IPS-11a (cell line): ENCODE measurements around the gene HBM.
"Not testable (repeated sequence)": the region's sequence is repeated elsewhere in the genome, so short reads cannot be mapped to it uniquely, and the experiment has no call there.

Experiments used
- H3K4me3 ChIP-seq: one replicate; pipeline ENCODE4 v1.5.1; 2013; ENCODE audit warnings: low read depth, low read length, control low read depth

The HBM gene

DNA sequence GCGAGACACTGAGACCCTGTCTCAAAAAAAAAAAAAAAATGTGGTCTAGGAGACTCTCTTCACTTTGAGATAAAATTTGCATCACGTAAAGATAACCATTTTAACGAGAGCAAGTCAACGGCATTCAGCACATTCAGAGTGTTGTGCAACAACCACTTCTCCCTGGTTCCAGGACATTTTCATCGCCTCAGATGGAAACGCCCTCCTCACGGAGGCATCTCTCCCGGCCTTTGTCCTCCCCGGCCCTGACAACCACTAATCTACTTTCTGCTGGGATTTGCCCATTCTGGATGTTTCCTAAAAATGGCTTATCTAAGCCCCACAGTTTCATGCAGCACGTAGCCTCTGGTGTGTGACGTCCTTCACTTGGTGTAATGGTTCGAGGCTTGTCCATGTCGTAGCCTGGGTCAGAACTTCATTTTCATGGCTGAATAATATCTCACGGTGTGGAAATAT is 21.0 kb upstream of the HBM start:
- no peak overlapping the region for H3K4me3 ChIP-seq

DNA sequence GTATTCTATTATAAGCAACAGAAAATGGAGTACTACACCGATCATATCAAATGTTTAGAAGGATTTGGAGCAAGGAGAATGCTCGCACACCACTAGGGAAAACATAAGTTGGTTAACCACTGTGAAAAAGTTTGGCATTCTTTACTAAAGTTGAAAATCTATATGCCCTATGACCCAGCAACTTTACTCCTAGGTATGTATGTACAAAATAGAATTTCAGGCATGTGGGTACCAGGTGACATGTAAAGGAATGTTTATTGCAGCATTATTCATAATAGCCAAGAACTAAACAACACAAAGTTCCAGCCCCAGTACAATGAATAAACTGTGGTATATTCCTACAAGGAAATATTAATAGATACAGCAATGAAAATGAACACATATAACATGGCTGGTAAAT is 19.1 kb upstream of the HBM start:
- no peak overlapping the region for H3K4me3 ChIP-seq

DNA sequence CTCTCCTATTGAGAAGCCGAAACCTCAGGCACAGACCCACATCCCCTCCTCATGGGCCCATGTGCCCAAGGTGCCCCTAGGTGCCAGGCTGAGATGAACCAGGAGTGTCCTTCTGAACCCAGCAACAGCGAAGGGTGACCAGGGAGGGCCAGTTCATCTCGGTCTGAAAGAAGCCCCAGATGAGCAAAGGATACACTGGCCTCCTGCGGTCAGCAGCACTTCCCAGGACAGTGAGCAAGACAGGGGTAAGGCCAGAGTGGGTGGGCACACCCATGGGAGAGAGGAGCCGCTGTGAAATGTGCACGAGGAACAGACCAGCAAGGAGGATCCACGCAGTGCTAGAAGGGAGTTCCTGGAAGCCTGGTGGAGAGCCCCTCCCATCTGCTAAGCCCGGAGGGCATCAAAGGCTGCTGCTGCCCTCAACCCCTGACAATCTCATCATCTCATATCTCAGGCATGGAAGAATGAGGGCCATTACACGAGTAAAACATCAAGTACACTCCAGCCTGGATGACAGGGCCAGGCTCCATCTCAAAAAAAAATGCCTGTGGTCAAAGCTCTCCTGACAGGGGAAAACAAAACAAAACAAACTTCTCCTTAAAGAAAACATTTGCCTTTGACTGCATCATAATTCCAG is 16.6 kb upstream of the HBM start:
- no peak overlapping the region for H3K4me3 ChIP-seq

DNA sequence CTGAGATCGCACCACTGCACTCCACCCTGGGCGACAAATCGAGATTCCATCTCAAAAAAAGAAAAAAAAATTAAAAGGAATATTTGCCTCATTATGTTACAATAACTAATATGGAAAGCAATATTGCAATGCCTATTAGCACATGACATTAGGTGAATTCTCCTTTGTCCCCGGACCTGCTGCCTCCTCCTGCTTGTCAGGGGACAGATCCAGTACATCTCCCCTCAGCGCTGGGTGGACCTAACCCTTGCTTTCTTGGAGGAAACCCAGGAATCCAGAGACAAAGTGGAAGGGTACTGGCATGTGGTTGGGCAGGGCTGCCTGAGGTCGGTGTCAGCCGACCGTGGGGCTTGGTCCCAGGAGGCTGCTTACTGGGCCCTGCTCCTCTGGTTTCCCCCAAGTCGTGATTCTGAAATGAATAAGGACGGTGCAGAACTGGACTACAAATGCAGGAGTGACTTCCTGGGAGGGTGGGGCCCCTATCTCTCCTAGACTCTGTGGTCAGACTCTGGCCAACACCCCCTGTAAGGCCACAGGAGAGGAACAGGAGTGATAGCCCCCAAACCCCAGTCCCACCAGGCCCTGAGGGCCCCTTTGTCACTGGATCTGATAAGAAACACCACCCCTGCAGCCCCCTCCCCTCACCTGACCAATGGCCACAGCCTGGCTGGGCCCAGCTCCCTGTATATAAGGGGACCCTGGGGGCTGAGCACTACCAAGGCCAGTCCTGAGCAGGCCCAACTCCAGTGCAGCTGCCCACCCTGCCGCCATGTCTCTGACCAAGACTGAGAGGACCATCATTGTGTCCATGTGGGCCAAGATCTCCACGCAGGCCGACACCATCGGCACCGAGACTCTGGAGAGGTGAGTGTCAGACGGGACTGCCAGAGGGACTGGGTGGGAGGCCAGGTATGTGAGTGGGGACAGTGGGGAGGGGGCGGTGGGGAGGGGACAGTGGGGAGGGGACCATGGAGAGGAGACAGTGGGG is 13.3 kb upstream of the HBM start, which contains the start of gene HBZ:
TSS of gene HBZ (plus strand) at position 504 of the 988 bp plus-strand sequence. CDS start at position 770, 266 bp downstream.
- no peak within 1 kb of the TSS for H3K4me3 ChIP-seq

DNA sequence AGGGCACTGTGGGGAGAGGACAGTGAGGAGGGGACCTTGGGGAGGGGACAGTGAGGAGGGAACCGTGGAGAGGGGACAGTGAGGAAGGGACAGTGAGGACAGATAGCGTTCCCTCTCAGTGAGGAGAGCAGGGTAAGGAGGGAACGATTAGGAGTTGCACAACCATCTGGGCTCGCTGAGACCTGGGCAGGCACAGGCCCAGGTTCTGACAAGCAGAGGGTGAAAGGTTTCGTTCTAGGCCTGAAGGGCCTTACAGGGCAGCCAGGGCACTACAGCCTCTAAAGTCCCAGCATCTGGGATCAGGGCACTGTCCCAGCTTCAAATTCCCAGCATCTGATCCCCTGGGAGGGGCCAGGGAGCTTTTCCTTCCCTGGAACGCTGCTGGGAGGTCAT is 12.7 kb upstream of the HBM start:
- not testable (repeated sequence) for H3K4me3 ChIP-seq

DNA sequence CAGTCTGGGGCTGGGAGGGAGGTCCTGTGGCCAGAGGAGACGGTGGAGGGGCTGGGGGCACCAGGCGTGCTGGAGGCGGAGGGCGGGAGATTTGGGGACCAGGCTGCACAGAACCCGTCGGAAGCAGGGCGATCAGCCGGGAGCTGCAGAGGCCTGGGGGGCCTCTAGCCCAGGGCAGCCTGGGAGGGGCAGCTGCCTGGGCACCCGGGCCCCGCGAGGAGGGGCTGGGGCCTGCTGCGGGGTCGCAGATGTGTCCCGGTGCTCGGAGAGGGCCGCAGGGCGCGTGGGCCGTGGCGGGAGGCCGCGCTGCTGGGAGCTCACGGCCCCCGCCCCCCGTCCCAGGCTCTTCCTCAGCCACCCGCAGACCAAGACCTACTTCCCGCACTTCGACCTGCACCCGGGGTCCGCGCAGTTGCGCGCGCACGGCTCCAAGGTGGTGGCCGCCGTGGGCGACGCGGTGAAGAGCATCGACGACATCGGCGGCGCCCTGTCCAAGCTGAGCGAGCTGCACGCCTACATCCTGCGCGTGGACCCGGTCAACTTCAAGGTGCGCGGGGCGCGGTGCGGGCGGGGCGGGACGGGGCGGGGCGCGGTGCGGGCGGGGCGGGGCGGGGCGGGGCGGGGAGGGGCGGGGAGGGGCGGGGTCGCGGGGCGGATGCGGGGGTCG is 12.1 kb upstream of the HBM start:
- not testable (repeated sequence) for H3K4me3 ChIP-seq

DNA sequence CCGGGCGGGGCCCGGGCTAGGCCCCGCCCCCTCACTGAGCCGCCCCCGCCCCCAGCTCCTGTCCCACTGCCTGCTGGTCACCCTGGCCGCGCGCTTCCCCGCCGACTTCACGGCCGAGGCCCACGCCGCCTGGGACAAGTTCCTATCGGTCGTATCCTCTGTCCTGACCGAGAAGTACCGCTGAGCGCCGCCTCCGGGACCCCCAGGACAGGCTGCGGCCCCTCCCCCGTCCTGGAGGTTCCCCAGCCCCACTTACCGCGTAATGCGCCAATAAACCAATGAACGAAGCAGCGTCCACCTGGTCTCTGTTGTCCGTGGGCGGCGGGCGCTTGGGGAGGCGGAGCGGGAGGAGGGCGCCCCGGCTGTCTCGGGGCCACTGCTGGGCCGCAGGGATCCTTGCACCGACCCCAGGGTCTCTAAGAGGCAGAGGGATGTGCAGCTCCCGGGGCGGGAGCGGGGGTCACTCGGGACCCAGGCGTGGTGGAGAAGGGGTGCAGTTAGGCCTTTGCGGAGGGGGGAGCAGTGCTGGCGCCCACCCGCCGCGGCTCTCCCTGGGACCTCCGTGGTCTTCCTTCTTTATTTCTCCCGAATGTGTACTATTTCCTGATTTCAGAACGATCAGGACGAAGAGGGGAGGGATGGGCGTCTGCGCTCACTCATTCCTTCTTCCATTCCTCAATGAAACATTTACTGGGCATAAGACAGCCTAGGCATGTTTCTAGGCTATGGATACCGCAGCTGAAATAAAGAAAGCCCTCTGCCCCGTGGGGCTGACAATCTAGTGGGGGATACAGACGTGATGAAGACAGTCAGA is 11.4 kb upstream of the HBM start:
- peak overlapping the region; percentile 47 for H3K4me3 ChIP-seq

DNA sequence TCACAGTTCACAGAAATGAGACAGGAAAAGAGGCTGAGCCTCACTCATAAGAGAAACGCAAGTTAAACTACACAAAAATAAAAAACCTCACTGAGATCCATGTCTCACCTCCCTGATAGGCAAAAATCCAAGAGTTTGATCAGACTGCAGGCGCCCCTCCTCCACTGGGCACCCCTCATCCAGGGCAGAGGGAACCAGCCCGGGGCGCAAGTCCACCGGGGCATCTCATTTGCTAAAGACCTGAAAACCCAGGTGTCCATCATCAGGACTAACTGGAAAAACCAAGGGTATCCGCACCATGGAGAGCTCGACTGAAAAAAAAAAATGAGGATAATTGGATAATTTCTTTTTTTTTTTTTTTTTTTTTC is 10.8 kb upstream of the HBM start:
- H3K4me3 ChIP-seq = no peak overlapping the region

DNA sequence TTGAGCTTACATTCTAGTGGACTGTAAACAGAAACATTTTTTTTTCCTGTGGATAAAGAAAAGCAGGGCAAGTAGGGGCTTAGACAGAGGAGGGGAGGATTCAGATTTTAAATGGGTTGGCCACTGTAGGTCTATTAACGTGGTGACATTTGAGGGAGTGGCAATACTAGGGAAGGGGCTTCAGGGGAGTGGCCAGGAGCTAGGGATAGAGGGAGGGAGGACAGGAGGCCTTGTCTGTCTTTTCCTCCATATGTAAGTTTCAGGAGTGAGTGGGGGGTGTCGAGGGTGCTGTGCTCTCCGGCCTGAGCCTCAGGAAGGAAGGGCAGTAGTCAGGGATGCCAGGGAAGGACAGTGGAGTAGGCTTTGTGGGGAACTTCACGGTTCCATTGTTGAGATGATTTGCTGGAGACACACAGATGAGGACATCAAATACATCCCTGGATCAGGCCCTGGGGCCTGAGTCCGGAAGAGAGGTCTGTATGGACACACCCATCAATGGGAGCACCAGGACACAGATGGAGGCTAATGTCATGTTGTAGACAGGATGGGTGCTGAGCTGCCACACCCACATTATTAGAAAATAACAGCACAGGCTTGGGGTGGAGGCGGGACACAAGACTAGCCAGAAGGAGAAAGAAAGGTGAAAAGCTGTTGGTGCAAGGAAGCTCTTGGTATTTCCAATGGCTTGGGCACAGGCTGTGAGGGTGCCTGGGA is 6.5 kb upstream of the HBM start:
- no peak overlapping the region for H3K4me3 ChIP-seq

DNA sequence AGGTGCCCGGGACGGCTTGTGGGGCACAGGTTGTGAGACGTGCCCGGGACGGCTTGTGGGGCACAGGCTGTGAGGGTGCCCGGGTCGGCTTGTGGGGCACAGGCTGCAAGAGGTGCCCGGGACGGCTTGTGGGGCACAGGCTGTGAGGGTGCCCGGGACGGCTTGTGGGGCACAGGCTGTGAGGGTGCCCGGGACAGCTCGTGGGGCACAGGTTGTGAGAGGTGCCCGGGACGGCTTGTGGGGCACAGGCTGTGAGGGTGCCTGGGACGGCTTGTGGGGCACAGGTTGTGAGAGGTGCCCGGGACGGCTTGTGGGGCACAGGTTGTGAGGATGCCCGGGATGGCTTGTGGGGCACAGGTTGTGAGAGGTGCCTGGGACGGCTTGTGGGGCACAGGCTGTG is 5.5 kb upstream of the HBM start:
- not testable (repeated sequence) for H3K4me3 ChIP-seq

DNA sequence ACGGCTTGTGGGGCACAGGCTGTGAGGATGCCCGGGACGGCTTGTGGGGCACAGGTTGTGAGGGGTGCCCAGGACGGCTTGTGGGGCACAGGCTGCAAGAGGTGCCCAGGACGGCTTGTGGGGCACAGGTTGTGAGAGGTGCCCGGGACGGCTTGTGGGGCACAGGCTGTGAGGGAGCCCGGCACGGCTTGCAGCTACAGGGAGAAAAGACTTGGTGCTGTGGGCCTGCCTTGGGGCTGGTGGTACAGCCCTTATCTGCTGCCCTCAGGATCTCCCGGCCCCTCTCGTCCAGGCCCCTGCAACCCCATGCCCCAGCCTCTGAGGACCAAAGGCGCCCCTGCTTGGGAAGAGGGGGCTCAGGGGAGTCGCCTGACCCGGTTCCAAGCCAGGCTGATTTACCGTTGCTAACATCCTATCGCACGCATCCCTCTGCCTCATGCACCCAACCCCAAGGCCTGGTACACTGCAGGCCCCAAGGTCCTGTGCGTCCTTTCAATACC is 5.0 kb upstream of the HBM start:
- no peak overlapping the region for H3K4me3 ChIP-seq

DNA sequence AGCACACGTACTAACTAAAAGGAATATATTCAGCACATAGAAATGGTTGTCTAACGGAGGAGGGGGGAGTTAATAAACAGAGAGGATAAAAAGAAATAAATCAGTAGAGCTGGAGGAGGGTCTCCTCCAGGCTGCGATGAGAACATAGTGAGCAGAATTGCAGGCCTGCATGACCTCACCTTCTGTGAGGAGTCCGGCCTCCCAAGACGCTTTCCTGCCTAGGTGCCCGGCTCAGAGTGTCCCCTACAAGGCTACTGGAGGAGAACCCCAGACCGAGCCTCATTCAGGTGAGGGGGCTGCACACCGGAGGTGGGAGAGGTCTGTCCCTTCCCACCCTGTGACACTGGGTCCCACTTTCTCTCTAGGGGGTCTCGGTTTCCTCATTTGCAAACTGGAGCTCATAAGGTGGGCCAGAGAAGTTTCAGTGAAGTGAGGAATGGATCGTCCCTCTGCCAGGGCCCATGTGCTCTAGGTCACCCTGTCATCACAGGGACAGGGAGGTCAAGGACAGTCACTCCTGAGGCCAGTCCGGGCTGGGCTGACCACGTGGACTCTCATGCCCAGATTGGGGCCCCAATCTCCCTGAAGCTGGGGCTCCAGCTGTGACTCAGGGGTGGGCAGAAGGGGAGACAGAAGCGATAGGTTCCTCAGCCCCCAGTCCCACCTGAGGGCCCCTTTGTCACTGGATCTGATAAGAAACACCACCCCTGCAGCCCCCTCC is 3.3 kb upstream of the HBM start:
- H3K4me3 ChIP-seq = no peak overlapping the region

DNA sequence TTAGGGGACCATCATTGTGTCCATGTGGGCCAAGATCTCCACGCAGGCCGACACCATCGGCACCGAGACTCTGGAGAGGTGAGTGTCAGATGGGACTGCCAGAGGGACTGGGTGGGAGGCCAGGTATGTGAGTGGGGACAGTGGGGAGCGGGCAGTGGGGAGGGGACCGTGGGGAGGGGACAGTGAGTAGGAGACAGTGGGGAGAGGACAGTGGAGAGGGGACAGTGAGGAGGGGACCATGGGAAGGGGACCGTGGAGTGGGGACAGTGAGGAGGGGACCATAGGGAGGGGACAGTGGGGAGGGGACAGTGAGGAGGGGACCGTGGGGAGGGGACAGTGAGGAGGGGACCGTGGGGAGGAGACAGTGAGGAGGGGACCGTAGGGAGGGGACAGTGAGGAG is 2.6 kb upstream of the HBM start:
- H3K4me3 ChIP-seq = not testable (repeated sequence)

DNA sequence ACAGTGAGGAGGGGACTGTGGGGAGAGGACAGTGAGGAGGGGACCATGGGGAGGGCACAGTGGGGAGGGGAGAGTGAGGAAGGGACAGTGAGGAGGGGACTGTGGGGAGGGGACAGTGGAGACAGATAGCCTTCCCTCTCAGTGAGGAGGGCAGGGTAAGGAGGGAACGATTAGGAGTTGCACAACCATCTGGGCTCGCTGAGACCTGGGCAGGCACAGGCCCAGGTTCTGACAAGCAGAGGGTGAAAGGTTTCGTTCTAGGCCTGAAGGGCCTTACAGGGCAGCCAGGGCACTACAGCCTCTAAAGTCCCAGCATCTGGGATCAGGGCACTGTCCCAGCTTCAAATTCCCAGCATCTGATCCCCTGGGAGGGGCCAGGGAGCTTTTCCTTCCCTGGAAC is 2.1 kb upstream of the HBM start:
- H3K4me3 ChIP-seq = not testable (repeated sequence)

DNA sequence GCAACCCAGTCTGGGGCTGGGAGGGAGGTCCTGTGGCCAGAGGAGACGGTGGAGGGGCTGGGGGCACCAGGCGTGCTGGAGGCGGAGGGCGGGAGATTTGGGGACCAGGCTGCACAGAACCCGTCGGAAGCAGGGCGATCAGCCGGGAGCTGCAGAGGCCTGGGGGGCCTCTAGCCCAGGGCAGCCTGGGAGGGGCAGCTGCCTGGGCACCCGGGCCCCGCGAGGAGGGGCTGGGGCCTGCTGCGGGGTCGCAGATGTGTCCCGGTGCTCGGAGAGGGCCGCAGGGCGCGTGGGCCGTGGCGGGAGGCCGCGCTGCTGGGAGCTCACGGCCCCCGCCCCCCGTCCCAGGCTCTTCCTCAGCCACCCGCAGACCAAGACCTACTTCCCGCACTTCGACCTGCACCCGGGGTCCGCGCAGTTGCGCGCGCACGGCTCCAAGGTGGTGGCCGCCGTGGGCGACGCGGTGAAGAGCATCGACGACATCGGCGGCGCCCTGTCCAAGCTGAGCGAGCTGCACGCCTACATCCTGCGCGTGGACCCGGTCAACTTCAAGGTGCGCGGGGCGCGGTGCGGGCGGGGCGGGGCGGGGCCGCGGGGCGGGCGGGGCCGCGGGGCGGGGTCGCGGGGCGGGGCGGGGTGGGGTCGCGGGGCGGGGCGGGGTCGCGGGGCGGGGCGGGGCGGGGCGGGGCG is 1.5 kb upstream of the HBM start:
- H3K4me3 ChIP-seq = not testable (repeated sequence)

DNA sequence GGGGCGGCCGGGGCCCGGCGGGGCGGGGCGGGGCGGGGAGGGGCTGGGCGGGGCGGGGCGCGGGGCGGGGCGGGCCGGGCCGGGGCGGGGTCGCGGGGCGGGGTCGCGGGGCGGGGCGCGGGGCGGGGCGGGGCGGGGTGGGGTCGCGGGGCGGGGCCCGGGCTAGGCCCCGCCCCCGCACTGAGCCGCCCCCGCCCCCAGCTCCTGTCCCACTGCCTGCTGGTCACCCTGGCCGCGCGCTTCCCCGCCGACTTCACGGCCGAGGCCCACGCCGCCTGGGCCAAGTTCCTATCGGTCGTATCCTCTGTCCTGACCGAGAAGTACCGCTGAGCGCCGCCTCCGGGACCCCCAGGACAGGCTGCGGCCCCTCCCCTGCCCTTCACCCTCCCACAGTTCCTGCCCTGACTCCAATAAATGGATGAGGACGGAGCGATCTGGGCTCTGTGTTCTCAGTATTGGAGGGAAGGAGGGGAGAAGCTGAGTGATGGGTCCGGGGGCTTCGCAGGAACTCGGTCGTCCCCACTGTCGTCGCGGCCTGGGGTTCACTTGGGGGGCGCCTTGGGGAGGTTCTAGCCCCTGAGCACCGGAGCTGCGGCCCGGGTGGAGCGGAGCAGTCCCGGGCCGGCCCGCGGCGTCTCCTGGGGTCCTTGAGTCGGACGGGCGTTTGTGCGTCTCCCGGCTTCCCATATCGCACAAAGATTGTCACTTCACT is 795 bp upstream of the HBM start:
- H3K4me3 ChIP-seq = peak overlapping the region; percentile 0

DNA sequence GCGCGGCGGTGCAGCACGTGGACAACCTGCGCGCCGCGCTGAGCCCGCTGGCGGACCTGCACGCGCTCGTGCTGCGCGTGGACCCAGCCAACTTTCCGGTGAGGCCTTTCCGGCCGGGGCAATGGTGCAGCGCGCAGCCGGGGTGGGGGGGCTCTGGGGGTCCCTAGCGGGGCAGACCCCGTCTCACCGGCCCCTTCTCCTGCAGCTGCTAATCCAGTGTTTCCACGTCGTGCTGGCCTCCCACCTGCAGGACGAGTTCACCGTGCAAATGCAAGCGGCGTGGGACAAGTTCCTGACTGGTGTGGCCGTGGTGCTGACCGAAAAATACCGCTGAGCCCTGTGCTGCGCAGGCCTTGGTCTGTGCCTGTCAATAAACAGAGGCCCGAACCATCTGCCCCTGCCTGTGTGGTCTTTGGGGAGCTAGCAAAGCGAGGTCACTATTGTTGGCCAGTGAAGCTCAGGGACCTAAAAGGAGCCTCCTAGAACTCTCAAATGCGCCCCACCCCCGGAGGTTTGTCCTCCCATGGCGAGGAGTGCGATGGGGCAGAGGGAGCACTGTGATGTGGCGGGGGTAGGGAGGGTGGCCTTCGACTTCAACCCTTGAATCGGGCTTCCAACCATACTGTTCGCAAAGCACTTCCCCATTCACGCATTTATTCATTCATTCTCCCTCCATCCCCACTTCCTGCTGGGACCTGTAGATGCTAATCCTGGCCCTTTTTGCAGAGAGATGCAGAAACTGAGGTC is 770 bp downstream of the HBM start:
- no peak overlapping the region for H3K4me3 ChIP-seq
